ENCODE data around the gene UCP3. TPM values are rescaled to one million over a fixed set of nuclear protein-coding genes. Genes with fewer than 3 reads are reported as not detected.

UCP3 gene, protein sequence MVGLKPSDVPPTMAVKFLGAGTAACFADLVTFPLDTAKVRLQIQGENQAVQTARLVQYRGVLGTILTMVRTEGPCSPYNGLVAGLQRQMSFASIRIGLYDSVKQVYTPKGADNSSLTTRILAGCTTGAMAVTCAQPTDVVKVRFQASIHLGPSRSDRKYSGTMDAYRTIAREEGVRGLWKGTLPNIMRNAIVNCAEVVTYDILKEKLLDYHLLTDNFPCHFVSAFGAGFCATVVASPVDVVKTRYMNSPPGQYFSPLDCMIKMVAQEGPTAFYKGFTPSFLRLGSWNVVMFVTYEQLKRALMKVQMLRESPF
- 2.0 and 2.6 TPM in 2 replicates for total RNA-seq

DNA sequence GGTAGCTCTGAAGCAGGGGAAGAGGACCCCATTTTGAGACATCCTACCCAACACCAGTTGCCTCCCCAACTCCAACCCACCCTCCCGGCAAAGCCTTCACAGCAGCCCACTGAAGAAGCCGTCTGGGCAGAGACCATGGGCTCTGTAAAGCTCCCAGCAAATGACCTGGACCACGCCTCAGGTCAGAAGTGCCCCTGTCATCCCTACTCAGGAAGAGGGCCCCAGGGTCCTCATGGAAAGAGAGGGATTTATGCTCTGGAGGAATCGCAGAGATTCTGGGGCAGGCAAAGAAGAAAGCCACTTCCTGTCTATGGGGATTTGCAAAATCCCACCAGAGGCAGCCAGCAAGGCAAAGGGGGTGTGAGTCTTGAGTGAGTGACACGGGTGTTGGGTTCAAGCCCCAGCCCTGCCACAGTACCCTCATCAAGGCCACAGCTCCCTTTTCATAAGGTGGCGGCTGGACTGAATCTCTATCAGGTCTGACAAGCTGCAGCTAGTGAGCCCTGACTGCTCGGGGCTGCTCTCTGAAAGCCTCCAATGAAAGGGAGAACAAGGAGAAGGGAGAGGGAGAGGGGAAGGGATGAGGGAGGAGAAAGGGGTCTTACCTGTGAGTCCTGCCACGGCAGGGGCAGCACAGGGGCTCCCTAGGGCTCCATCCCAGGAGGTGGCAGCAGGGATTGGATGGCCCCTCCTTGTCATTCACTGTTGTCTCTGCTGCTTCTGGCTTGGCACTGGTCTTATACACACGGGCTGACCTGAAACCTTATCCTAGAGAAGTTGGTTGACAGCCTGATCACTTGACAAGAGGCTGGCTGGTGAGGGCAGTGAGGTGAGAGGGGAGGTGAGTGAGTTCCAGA, at the start of gene UCP3:
TSS of gene UCP3 (minus strand) at position 713 of the 857 bp plus-strand sequence. CDS start 2,043 bp downstream, outside the sequence.
- no peak for DNase-seq (ENCODE audit: low spot score)
- intact Hi-C loops (cut with micrococcal nuclease), result no loop called here
- Mint-ChIP-seq H3K36me3 (ENCODE audit: low read depth) (peaks cover 7% of the 10 kb centered on the region), H3K27me3 (ENCODE audit: low read depth) (no peaks in the 10 kb centered on the region), H3K9me3 (no peaks in the 10 kb centered on the region), H3K4me3 (ENCODE audit: low read depth) (no peak within 1 kb of the TSS), H3K4me1 (ENCODE audit: low read depth) (peaks cover 70% of the 10 kb centered on the region), H3K27ac (peak within 1 kb of the TSS; percentile 99)

DNA sequence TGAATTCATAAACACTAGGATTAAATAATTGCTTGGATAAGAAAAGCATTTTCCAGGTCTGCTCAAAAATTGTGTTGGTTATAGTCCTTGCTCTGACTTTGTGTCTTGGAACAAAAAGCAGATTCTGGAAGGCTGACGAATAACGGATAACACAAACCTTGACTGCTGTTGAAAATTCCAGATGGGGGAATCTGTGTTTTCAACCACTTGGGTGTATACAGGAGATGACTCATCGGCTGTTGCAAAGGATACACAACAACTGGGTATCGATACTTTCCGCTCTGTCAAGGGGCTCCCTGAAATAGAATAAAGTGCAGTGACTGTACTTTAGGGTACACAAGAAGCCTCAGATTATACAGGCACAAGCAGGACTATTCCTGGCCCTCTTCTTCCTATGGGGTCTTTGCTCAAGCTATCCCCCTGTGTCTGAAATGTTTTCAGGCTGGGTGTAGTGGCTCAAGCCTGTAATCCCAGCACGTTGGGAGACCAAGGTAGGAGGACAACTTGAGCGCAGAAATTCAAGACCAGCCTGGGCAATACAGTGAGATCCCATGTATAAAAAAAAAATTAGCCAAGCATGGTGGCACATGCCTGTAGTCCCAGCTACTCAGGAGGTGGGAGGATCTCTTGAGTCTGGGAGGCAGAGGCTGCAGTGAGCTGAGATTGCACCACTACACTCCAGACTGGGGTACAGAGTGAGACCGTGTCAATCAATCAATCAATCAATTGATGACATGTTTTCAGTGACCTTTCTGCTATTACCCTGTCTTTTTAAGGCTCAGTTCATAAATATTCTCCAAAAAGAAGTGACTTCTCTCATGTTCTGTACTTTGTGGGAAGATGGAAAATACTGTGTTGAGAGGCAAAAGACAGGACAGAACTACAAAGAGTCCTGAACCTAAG, 48.6 kb upstream of the UCP3 start:
- DNase-seq (ENCODE audit: low spot score), result no peak
- Mint-ChIP-seq H3K36me3 (ENCODE audit: low read depth) (peaks cover 50% of the 10 kb centered on the region), H3K27ac (no peak overlapping the region), H3K27me3 (ENCODE audit: low read depth) (no peaks in the 10 kb centered on the region), H3K9me3 (peaks cover 5% of the 10 kb centered on the region), H3K4me1 (ENCODE audit: low read depth) (peaks cover 14% of the 10 kb centered on the region), H3K4me3 (ENCODE audit: low read depth) (no peak overlapping the region)
- intact Hi-C loops (cut with micrococcal nuclease), result no loop called here

DNA sequence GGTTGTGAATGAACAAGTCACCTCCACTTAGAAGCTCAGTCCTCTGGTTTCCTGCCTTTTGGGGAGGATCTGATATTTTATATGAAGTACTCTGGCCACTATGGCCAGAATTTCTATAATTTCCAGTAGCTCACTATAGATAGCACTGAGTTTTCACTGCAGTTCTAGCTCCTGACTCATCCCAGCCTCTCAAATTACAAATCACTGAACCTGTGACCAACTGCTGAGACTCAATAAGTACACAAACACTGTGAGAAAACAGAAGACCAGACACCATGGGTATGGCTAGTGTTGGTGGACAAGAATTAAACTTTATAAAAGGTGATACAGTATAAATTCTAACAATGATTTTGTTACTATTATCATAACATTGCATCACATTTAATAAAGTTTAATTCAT, 47.1 kb upstream of the UCP3 start:
- Mint-ChIP-seq H3K4me1 (ENCODE audit: low read depth) (peaks cover 8% of the 10 kb centered on the region), H3K4me3 (ENCODE audit: low read depth) (no peak overlapping the region), H3K9me3 (peaks cover 3% of the 10 kb centered on the region), H3K27me3 (ENCODE audit: low read depth) (no peaks in the 10 kb centered on the region), H3K36me3 (ENCODE audit: low read depth) (peaks cover 41% of the 10 kb centered on the region), H3K27ac (no peak overlapping the region)
- DNase-seq (ENCODE audit: low spot score), result no peak
- intact Hi-C loops (cut with micrococcal nuclease), result no loop called here

DNA sequence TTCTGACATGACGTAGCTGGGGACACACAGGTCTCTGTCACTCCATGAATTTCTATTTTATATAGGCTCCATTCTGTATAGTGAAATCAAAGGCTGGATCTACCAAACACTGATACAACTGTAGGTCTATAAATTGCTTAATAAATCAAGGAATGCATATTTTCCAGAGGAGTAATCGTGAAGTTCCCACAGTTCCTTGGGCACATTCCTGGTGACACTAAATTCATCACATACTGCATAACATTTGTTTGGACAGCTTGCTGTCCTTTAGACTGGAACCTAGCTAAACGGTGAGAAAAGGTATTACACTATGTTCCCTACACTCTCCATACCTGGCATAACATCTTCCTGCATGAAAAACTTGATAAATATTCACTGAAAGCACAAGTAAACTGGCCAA, 41.6 kb upstream of the UCP3 start:
- H3K4me3 Mint-ChIP-seq (ENCODE audit: low read depth), result no peak overlapping the region
- DNase-seq (ENCODE audit: low spot score), result no peak
- no peaks in the 10 kb centered on the region for H3K27me3 Mint-ChIP-seq (ENCODE audit: low read depth)
- no peak overlapping the region for H3K27ac Mint-ChIP-seq
- intact Hi-C loops (cut with micrococcal nuclease), result no loop called here
- H3K9me3 Mint-ChIP-seq, result no peaks in the 10 kb centered on the region
- no peaks in the 10 kb centered on the region for H3K4me1 Mint-ChIP-seq (ENCODE audit: low read depth)
- peaks cover 16% of the 10 kb centered on the region for H3K36me3 Mint-ChIP-seq (ENCODE audit: low read depth)

DNA sequence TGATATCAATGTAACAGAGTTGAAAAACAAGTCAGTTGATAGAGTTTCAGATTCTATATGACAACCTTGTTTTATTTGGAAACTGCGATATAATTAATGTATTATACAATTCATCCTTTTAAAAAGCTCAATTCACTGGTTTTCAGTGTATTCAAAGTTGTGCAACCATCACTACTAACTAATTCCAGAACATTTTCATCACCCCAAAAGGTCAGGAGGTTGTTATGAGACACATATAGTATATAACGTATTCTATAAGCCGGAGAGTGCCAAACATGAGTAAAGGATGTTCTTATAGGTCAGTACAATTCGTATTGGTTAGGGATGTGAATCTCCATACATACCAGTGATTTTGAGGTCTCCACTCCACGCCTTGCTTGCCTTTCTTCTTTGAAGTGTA, 40.1 kb upstream of the UCP3 start:
- Mint-ChIP-seq H3K4me3 (ENCODE audit: low read depth) (no peak overlapping the region), H3K9me3 (no peaks in the 10 kb centered on the region), H3K27ac (no peak overlapping the region), H3K4me1 (ENCODE audit: low read depth) (peaks cover 1% of the 10 kb centered on the region), H3K27me3 (ENCODE audit: low read depth) (no peaks in the 10 kb centered on the region), H3K36me3 (ENCODE audit: low read depth) (peaks cover 21% of the 10 kb centered on the region)
- no peak for DNase-seq (ENCODE audit: low spot score)
- intact Hi-C loops (cut with micrococcal nuclease), result no loop called here

DNA sequence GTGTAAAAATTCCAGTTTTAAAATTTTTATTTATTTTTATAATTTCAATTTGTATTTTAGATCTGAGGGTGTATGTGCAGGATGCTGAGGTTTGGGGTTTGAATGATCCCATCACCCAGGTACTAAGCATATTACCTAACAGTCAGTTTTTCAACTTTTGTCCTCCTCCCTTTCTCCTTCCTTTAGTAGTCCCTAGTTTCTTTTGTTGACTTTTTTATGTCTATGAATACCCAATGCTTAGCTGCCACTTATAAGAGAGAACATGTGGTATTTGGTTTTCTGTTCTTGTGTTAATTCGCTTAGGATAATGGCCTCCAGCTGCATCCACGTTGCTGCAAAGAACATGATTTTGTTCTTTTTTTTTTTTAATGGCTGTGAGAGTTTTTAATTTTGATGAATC, 35.7 kb upstream of the UCP3 start:
- Mint-ChIP-seq H3K4me3 (ENCODE audit: low read depth) (no peak overlapping the region), H3K9me3 (no peaks in the 10 kb centered on the region), H3K4me1 (ENCODE audit: low read depth) (peaks cover 4% of the 10 kb centered on the region), H3K27ac (no peak overlapping the region), H3K36me3 (ENCODE audit: low read depth) (peaks cover 39% of the 10 kb centered on the region), H3K27me3 (ENCODE audit: low read depth) (no peaks in the 10 kb centered on the region)
- intact Hi-C loops (cut with micrococcal nuclease), result no loop called here
- DNase-seq (ENCODE audit: low spot score), result no peak

DNA sequence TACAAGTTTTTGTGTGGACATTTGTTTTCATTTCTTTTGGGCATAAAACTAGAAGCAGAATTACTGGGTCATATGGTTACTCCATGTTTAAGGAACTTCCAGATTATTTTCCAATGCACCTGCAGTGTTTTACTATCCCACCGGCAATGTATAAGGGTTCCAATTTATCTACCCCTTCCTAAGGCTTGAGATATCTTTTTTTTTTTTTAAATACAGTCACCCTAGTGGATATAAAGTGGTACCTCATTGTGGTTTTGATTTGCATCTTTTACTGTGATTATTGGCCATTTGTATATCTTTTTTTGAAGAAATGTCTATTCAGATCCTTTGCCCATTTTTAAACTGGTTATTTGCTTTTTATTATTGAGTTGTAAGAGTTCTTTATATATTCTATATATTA, 34.6 kb upstream of the UCP3 start:
- H3K36me3 Mint-ChIP-seq (ENCODE audit: low read depth), result peaks cover 42% of the 10 kb centered on the region
- intact Hi-C loops (cut with micrococcal nuclease), result no loop called here
- no peak for DNase-seq (ENCODE audit: low spot score)
- no peaks in the 10 kb centered on the region for H3K9me3 Mint-ChIP-seq
- no peak overlapping the region for H3K27ac Mint-ChIP-seq
- no peak overlapping the region for H3K4me3 Mint-ChIP-seq (ENCODE audit: low read depth)
- peaks cover 4% of the 10 kb centered on the region for H3K4me1 Mint-ChIP-seq (ENCODE audit: low read depth)
- no peaks in the 10 kb centered on the region for H3K27me3 Mint-ChIP-seq (ENCODE audit: low read depth)

DNA sequence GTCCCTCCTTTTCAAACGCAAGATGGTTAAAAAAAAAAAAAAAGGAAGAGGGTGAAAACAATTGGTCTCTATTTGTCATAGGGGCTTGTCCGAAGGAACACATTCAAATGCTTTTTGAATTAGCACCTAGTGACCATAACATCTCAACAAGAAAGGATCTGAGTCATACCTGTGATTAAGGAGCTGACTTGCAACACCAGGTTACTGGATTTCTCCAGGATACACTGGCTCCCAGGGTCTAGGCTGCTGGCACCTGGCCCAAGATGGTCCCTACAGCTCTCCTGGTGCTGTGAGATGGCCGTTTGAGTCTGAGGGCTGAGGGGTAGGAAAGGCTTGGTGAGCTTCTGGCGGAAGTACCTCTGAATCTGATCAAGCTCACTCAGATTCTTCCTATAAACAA, 28.4 kb upstream of the UCP3 start:
- intact Hi-C loops (cut with micrococcal nuclease), result no loop called here
- peaks cover 2% of the 10 kb centered on the region for H3K4me1 Mint-ChIP-seq (ENCODE audit: low read depth)
- no peak overlapping the region for H3K4me3 Mint-ChIP-seq (ENCODE audit: low read depth)
- H3K27ac Mint-ChIP-seq, result no peak overlapping the region
- no peak for DNase-seq (ENCODE audit: low spot score)
- peaks cover 50% of the 10 kb centered on the region for H3K36me3 Mint-ChIP-seq (ENCODE audit: low read depth)
- no peaks in the 10 kb centered on the region for H3K9me3 Mint-ChIP-seq
- H3K27me3 Mint-ChIP-seq (ENCODE audit: low read depth), result no peaks in the 10 kb centered on the region

DNA sequence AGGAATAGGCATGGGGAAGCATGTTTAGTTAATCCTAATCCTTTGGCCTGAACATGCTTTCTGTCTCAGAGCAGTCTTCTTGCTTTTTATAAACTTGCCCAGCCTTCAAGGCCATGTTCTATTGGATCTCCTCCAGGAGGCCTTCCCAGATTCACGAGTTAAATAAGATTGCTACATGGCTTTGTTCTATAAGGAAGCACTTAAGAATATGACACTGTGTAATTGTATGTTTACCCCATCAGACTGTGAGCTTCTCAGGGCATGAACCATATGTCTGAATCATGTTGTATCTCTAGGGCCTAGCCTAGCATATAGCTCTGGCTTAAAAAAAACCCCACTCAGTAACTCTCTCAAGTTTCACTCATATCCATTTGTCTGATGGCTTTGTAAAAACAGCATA, 26.4 kb upstream of the UCP3 start:
- Mint-ChIP-seq H3K27me3 (ENCODE audit: low read depth) (no peaks in the 10 kb centered on the region), H3K36me3 (ENCODE audit: low read depth) (peaks cover 54% of the 10 kb centered on the region), H3K4me3 (ENCODE audit: low read depth) (no peak overlapping the region), H3K4me1 (ENCODE audit: low read depth) (peaks cover 17% of the 10 kb centered on the region), H3K9me3 (no peaks in the 10 kb centered on the region), H3K27ac (no peak overlapping the region)
- intact Hi-C loops (cut with micrococcal nuclease), result no loop called here
- no peak for DNase-seq (ENCODE audit: low spot score)

DNA sequence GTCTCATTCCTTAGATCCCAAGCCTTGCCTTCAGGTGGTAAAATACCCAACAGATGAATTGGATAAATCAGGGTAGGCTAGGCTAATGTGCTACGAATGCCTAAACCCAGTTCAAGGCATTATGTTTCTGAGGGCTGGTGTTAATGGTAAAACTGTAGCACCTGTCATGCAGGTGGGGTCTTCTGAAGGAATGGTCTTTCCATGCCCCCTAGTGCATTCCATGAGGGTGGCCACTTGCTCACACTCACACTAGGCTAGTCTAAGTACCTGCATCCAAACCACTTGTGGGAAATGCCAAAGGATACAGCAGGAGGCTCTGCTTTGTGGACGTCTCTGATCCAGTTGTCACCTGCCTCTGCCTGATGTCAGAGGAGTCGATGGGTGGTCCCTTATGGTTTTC, 24.2 kb upstream of the UCP3 start:
- no peak for DNase-seq (ENCODE audit: low spot score)
- peaks cover 56% of the 10 kb centered on the region for H3K36me3 Mint-ChIP-seq (ENCODE audit: low read depth)
- intact Hi-C loops (cut with micrococcal nuclease), result no loop called here
- H3K4me3 Mint-ChIP-seq (ENCODE audit: low read depth), result no peak overlapping the region
- H3K9me3 Mint-ChIP-seq, result no peaks in the 10 kb centered on the region
- H3K27me3 Mint-ChIP-seq (ENCODE audit: low read depth), result no peaks in the 10 kb centered on the region
- no peak overlapping the region for H3K27ac Mint-ChIP-seq
- peaks cover 20% of the 10 kb centered on the region for H3K4me1 Mint-ChIP-seq (ENCODE audit: low read depth)

DNA sequence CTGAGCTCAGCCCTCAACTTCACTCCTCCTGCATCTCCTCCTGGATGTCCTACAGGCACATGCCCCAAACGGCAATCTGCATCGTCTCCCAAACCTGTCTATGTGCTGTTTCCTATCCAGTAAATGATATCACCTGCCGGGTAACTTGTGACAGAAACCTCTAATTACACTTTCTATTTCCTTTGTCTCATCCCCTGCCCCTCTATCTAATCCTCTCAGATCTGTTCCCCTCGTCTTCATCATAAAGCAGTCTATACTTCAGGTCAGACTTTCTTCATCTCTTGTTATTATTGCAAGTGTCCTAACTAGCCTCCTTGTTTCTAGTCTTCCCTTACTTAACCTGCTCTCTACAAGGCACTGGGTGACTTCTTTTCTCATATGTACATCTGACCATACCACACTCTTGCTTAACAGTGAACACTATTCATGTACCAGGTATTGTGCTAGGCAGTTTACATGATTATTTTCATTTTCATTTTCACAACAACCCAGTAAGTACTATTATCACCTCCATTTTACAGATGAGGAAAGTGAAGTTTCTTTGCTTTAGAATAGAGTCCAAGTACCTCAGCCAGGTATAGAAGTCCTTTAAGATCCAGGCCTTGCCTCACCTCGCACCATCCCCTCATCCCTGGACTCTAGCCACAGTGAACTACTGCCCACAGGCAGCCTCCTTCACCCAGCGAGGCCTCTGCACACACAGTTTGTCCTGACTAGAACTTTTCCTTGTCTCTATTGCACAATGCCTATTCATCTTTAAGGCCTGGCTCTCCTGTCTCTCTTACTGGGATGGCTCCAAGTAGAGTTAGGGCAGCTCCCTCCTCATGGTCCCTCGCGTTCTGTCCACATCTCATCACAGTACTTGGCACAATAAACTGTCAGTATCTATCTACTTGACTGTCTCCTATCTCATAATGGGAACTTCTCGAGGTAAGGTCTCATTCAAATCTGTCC, 22.1 kb upstream of the UCP3 start:
- H3K4me1 Mint-ChIP-seq (ENCODE audit: low read depth), result peaks cover 30% of the 10 kb centered on the region
- intact Hi-C loops (cut with micrococcal nuclease), result no loop called here
- H3K27ac Mint-ChIP-seq, result peak overlapping the region; percentile 47
- H3K36me3 Mint-ChIP-seq (ENCODE audit: low read depth), result peaks cover 44% of the 10 kb centered on the region
- H3K4me3 Mint-ChIP-seq (ENCODE audit: low read depth), result peak overlapping the region; percentile 10
- no peaks in the 10 kb centered on the region for H3K9me3 Mint-ChIP-seq
- no peak for DNase-seq (ENCODE audit: low spot score)
- no peaks in the 10 kb centered on the region for H3K27me3 Mint-ChIP-seq (ENCODE audit: low read depth)
